Effector memory CD8-positive, alpha-beta T cell (primary cell): Measurements from ENCODE around the gene LRRC2.

Experiments used
- ATAC-seq: fragments of 150-1000 bp; cut with Tn5 transposase; replicated peaks from 2 replicates; pipeline ENCODE4 v1.10.0; 2021; ENCODE audit warnings: mild to moderate bottlenecking, moderate library complexity
- DNase-seq, 3 experiments: peaks; one replicate each; pipeline ENCODE4 v3.0.0; 2021
- H3K27ac Mint-ChIP-seq, 2 donors: one replicate each; pipeline ENCODE4 v1.8.0; 2022; ENCODE audit warnings: mild to moderate bottlenecking in 2 of 2, mixed read lengths in 2 of 2, moderate library complexity in 2 of 2
- H3K27me3 Mint-ChIP-seq, 2 donors: one replicate each; pipeline ENCODE4 v1.8.0; 2022; ENCODE audit warnings: mixed read lengths in 2 of 2
- H3K36me3 Mint-ChIP-seq: one replicate; pipeline ENCODE4 v1.8.0; 2022; ENCODE audit warnings: mild to moderate bottlenecking, moderate library complexity, mixed read lengths; ENCODE audit not compliant: insufficient read depth
- H3K4me1 Mint-ChIP-seq, 2 donors: one replicate each; pipeline ENCODE4 v1.8.0; 2022; ENCODE audit warnings: low read depth in 2 of 2, mixed read lengths in 2 of 2
- H3K4me3 Mint-ChIP-seq, 2 donors: one replicate each; pipeline ENCODE4 v1.8.0; 2022; ENCODE audit warnings: mild to moderate bottlenecking in 2 of 2, mixed read lengths in 2 of 2, moderate library complexity in 2 of 2
- H3K9me3 Mint-ChIP-seq, 2 donors: one replicate each; pipeline ENCODE4 v1.8.0; 2022; ENCODE audit warnings: mixed read lengths in 2 of 2

The LRRC2 gene

DNA sequence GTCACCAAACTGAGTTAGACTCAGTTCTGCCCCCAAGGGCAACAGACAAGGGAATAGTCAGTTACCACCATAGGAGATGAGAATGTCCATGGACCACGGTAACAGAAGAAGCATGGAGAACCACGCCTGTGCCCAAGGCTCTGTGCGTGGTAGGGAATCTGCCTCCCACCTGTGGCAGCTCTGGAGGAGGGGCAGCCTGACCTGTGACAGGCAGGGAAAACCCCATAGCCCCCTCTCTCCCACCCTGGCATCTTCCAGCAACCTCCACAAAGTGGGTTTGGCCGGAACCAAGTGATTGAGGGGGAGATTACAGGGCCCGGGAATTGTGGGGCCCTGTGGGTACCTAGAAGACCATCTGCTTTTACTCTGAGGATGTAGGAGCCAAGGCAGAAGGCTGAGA, 87.1 kb downstream of the LRRC2 start:
- peaks cover 0 to 9% of the 10 kb centered on the region in 2 donors for H3K9me3 Mint-ChIP-seq
- H3K36me3 Mint-ChIP-seq = no peaks in the 10 kb centered on the region
- DNase-seq (no peak), ATAC-seq (no peak)
- no peak overlapping the region for H3K4me3 Mint-ChIP-seq
- no peak overlapping the region for H3K27ac Mint-ChIP-seq
- H3K27me3 Mint-ChIP-seq = peaks cover 39 to 57% of the 10 kb centered on the region in 2 donors
- no peaks in the 10 kb centered on the region for H3K4me1 Mint-ChIP-seq

DNA sequence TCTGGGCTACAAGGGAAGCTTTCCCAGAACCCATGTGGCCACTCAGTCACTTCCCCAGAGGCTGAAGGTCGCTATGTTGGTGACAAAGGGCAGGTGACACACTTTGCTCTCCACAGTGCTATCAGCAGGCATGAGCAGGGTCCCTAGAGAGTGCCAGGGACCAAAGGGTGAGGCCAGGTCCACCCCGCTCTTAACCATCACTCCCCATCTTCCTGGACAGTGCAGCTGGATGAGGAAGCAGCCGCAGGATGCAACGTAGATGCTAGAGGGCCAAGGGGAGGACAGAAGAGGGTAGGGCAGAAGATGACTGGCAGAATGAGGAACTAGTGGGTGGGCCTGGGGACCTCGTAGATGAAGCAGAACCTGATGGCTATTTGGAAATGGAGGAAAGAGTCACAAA, 87.8 kb downstream of the LRRC2 start:
- DNase-seq = no peak
- ATAC-seq = no peak
- Mint-ChIP-seq H3K4me1 (no peaks in the 10 kb centered on the region), H3K27me3 (peaks cover 45 to 60% of the 10 kb centered on the region in 2 donors), H3K36me3 (no peaks in the 10 kb centered on the region), H3K9me3 (peaks cover 0 to 9% of the 10 kb centered on the region in 2 donors), H3K27ac (no peak overlapping the region), H3K4me3 (no peak overlapping the region)

DNA sequence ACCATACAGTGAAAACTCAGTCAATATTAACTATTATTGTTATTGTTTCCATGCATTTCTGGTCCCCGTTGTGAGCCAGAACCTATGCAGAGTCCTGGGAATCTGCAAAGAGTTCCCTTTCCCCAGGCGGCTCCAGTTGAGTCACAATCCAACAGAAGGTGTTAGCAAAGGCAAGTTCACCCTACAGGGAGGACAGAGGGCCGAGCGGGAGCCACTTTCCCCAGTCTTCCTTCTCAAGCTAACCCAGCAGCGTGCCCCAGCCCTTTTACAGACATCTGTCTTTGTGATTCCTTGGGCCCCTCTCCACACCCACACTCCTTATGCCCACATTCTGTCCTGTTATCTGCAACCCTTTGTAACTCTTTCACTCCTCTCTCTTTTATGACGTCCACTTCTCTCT, 88.3 kb downstream of the LRRC2 start:
- Mint-ChIP-seq H3K27ac (no peak overlapping the region), H3K4me3 (no peak overlapping the region), H3K9me3 (peaks cover 0 to 9% of the 10 kb centered on the region in 2 donors), H3K27me3 (peaks cover 50 to 60% of the 10 kb centered on the region in 2 donors), H3K36me3 (no peaks in the 10 kb centered on the region), H3K4me1 (no peaks in the 10 kb centered on the region)
- DNase-seq (no peak), ATAC-seq (no peak)

- ATAC-seq (no peak), DNase-seq (no peak)
- Mint-ChIP-seq H3K27me3 (peaks cover 56 to 63% of the 10 kb centered on the region in 2 donors), H3K27ac (no peak overlapping the region), H3K4me1 (no peaks in the 10 kb centered on the region), H3K36me3 (no peaks in the 10 kb centered on the region), H3K4me3 (no peak overlapping the region), H3K9me3 (peaks cover 0 to 9% of the 10 kb centered on the region in 2 donors)
Observed at GRCh38 chr3:46477145-46477544, 89.0 kb downstream of the LRRC2 start.

- Mint-ChIP-seq H3K9me3 (peaks cover 0 to 9% of the 10 kb centered on the region in 2 donors), H3K36me3 (no peaks in the 10 kb centered on the region), H3K27me3 (peaks cover 33 to 37% of the 10 kb centered on the region in 2 donors), H3K27ac (no peak overlapping the region), H3K4me3 (no peak overlapping the region), H3K4me1 (no peaks in the 10 kb centered on the region)
- no peak for DNase-seq
- ATAC-seq = no peak
Observed at GRCh38 chr3:46472736-46473135, 93.4 kb downstream of the LRRC2 start.

DNA sequence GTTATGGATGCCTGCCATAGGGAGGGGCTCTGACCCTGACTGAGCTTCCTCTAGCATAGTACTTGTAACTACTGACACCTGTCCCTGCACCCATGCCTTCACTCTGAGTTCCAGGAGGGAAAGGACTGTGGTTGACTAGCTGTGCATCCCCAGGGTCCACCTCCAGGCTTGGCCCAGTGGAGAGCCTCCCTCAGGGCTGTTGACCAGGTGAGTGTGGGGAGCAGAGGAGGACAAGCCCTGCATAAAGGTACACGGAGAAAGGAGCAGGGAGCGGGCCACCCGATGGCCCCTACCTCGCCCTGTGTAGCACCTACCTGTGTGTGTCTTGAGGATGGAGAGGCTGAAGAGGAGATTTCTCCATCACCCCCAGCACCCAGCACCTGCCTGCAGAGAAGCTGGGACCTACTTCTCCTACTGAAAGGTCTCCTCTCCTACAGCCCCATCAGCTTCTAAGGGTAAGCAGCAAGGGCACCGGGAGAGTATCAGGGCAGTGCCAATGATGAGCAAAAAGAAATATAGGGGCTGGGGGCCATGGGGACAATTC, 94.7 kb downstream of the LRRC2 start:
- Mint-ChIP-seq H3K36me3 (no peaks in the 10 kb centered on the region), H3K27me3 (peaks cover 29 to 30% of the 10 kb centered on the region in 2 donors), H3K4me3 (no peak overlapping the region), H3K4me1 (no peaks in the 10 kb centered on the region), H3K9me3 (peaks cover 0 to 9% of the 10 kb centered on the region in 2 donors), H3K27ac (no peak overlapping the region)
- ATAC-seq (no peak), DNase-seq (no peak)

DNA sequence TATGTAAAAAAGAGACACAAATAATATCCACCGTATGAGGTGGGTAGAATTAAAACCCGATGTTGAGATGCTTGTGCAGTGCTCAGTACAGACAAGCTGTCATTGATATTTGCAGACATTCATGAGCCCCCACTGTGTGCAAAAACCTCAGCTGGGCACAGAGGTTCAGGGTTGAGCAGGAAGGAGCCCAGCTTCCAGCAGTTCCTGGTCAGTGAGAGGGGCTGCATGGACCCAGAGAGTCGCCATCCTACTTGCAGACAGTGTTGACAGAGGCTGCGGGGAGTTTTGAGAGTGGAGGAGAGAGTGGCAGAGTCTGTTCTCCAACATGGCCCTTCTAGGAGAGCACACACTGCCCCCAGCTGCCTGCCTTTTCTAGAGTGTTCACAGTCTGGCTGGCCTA, 95.3 kb downstream of the LRRC2 start:
- Mint-ChIP-seq H3K36me3 (no peaks in the 10 kb centered on the region), H3K4me1 (no peaks in the 10 kb centered on the region), H3K27ac (no peak overlapping the region), H3K4me3 (no peak overlapping the region), H3K9me3 (peaks cover 0 to 9% of the 10 kb centered on the region in 2 donors), H3K27me3 (peaks cover 30 to 35% of the 10 kb centered on the region in 2 donors)
- DNase-seq = no peak
- no peak for ATAC-seq

- H3K27me3 Mint-ChIP-seq = peaks cover 35 to 45% of the 10 kb centered on the region in 2 donors
- no peak for ATAC-seq
- peaks cover 0 to 5% of the 10 kb centered on the region in 2 donors for H3K9me3 Mint-ChIP-seq
- no peak for DNase-seq
- H3K27ac Mint-ChIP-seq = no peak overlapping the region
- H3K4me1 Mint-ChIP-seq = no peaks in the 10 kb centered on the region
- no peaks in the 10 kb centered on the region for H3K36me3 Mint-ChIP-seq
- no peak overlapping the region for H3K4me3 Mint-ChIP-seq
Observed at GRCh38 chr3:46469680-46470357, 96.3 kb downstream of the LRRC2 start.

DNA sequence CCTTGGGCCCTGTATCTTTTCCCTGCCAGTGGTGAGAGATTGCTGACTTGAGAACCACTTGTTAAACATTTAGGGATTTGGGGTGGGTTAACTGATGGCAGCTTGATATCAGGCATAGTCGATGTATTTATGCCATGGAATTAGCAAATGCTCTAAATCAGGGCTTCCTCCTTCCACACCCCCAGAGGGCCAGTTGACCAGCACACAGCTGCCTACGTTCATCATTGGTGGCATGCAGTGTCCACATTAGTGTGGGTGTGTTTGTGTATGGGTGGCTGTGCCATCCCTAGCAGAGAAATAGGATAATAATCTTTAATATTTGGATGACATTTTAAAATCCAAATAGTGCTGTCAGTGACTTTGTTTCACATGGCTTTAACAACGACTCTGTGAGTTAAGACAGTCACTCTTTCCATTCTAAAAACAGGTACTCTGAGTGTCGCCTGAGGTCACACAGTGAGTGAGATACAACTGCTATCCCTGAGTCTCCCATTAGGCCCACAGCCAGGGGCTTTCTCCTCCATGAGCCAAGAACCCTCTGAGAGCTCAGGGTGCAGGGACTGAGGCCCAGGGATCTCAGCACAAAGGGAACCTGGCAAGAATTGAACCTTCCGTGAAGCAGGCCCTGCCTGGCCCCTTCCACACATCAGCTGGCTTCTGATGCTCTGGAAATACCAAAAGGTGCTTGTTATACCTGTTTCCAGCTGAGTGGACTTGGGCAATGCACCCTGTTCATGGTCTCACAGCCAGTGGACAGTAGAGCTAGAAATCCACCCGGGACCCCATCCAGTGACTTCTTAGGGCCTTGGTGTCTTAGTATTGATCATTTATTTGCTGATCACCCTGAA, 97.1 kb downstream of the LRRC2 start:
- Mint-ChIP-seq H3K36me3 (no peaks in the 10 kb centered on the region), H3K4me1 (no peaks in the 10 kb centered on the region), H3K27me3 (peaks cover 36 to 54% of the 10 kb centered on the region in 2 donors), H3K4me3 (no peak overlapping the region), H3K27ac (no peak overlapping the region), H3K9me3 (no peaks in the 10 kb centered on the region)
- DNase-seq = no peak
- no peak for ATAC-seq

GRCh38 chr3:46467562-46467961, 98.5 kb downstream of the LRRC2 start:
- no peaks in the 10 kb centered on the region for H3K4me1 Mint-ChIP-seq
- ATAC-seq (no peak), DNase-seq (no peak)
- H3K4me3 Mint-ChIP-seq = no peak overlapping the region
- no peaks in the 10 kb centered on the region for H3K9me3 Mint-ChIP-seq
- no peak overlapping the region for H3K27ac Mint-ChIP-seq
- peaks cover 37 to 56% of the 10 kb centered on the region in 2 donors for H3K27me3 Mint-ChIP-seq
- H3K36me3 Mint-ChIP-seq = no peaks in the 10 kb centered on the region

DNA sequence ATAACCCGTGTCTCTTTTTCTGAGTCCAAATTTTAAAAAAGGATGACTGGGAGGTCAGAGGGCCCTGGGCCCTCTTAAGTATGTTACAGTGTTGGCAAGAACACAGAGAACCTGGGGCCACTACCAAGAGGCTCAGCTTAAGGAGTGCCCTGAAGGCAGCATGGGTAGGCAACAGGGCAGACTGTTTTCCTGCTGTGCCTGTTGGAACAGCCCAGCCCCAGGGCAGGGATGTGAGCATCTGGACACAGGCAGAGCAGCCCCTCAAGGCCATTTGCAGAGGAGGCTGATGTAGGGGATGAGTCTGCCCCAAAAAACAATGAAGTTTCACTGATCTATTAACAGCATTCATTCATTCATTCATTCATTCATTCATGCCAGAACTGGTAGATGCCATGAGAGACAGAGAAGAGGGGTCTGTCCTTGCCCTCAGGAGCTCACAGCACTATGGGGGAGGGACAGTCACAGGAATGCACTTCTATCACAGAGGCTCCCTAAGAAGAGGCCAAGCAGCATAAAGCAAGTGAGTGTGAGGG, 99.2 kb downstream of the LRRC2 start:
- H3K9me3 Mint-ChIP-seq = no peaks in the 10 kb centered on the region
- H3K27ac Mint-ChIP-seq = no peak overlapping the region
- no peaks in the 10 kb centered on the region for H3K36me3 Mint-ChIP-seq
- H3K4me3 Mint-ChIP-seq = no peak overlapping the region
- H3K4me1 Mint-ChIP-seq = no peaks in the 10 kb centered on the region
- H3K27me3 Mint-ChIP-seq = peaks cover 37 to 57% of the 10 kb centered on the region in 2 donors
- no peak for DNase-seq
- ATAC-seq = no peak

- no peaks in the 10 kb centered on the region for H3K9me3 Mint-ChIP-seq
- no peak overlapping the region for H3K4me3 Mint-ChIP-seq
- H3K27me3 Mint-ChIP-seq = peaks cover 38 to 57% of the 10 kb centered on the region in 2 donors
- ATAC-seq (no peak), DNase-seq (no peak)
- no peak overlapping the region for H3K27ac Mint-ChIP-seq
- H3K36me3 Mint-ChIP-seq = no peaks in the 10 kb centered on the region
- no peaks in the 10 kb centered on the region for H3K4me1 Mint-ChIP-seq
Observed at GRCh38 chr3:46466273-46466672, 99.8 kb downstream of the LRRC2 start.
